HEK293 (cell line): ENCODE results near the gene AHCTF1.
"Not testable (repeated sequence)": the region's sequence is repeated elsewhere in the genome, so short reads cannot be mapped to it uniquely, and the experiment has no call there.

ENCODE experiments used
- CTCF ChIA-PET: fragments of 350-600 bp; formaldehyde crosslinking; extraction: SDS; loops from one replicate; lab custom pipeline; 2021; ENCODE audit warnings: antibody characterized with exemption; lab: Yijun Ruan, JAX
- POLR2A ChIA-PET: fragments of 300-600 bp; formaldehyde crosslinking; extraction: SDS; loops from one replicate; lab custom pipeline; 2020; ENCODE audit warnings: antibody characterized with exemption, inconsistent platforms; lab: Yijun Ruan, JAX
- H3K27ac ChIP-seq: fragments of 200-500 bp; sonication (Bioruptor generic); 2 replicates; pipeline ENCODE4 v1.5.1; 2014; ENCODE audit warnings: low read depth, low read length, control low read depth, inconsistent platforms; ENCODE audit errors: extremely low read depth
- H3K36me3 ChIP-seq, 2 experiments: fragments of 200-500 bp in 1 of 2; sonication (Bioruptor generic) in 1 of 2; 1 replicate in 1 of 2; 2 replicates in 1 of 2; pipeline ENCODE4 v1.5.1; 2014 to 2017; ENCODE audit warnings: inconsistent platforms in 2 of 2, low read length in 2 of 2; ENCODE audit not compliant: control insufficient read depth in 2 of 2, insufficient read depth in 1 of 2
- H3K4me1 ChIP-seq: fragments of 200-500 bp; sonication (Bioruptor generic); 2 replicates; pipeline ENCODE4 v1.5.1; 2014; ENCODE audit warnings: mild to moderate bottlenecking, low read length, inconsistent platforms; ENCODE audit not compliant: control insufficient read depth, insufficient read depth
- H3K4me3 ChIP-seq: 2 replicates; pipeline ENCODE4 v1.5.1; 2011; ENCODE audit warnings: low read depth, mild to moderate bottlenecking, control low read depth, low read length, moderate library complexity
- H3K9me3 ChIP-seq: fragments of 200-500 bp; sonication (Bioruptor generic); 2 replicates; pipeline ENCODE4 v1.5.1; 2014; ENCODE audit warnings: low read depth, low read length, inconsistent platforms; ENCODE audit not compliant: control insufficient read depth, insufficient read depth
- HOXC10 ChIP-seq: sonication (generic); formaldehyde crosslinking; IDR thresholded peaks from 2 replicates; pipeline ENCODE4 v1.8.1; 2023; ENCODE audit warnings: mild to moderate bottlenecking, missing genetic modification reagents
- SP3 ChIP-seq: fragments of 450-650 bp; formaldehyde crosslinking; IDR thresholded peaks from 2 replicates; pipeline ENCODE4 v1.5.1; 2016; ENCODE audit warnings: missing biosample characterization, missing genetic modification characterization
- YY1 ChIP-seq: fragments of 450-650 bp; formaldehyde crosslinking; IDR thresholded peaks from 2 replicates; pipeline ENCODE4 v1.5.1; 2018; ENCODE audit warnings: missing biosample characterization, missing genetic modification characterization
- ZBTB11 ChIP-seq: fragments of 450-650 bp; formaldehyde crosslinking; conservative IDR thresholded peaks from 2 replicates; pipeline ENCODE4 v1.5.1; 2016; ENCODE audit warnings: low read depth, missing biosample characterization, missing genetic modification characterization
- ZFHX2 ChIP-seq: fragments of 450-650 bp; formaldehyde crosslinking; conservative IDR thresholded peaks from 2 replicates; pipeline ENCODE4 v1.5.1; 2016; ENCODE audit warnings: missing biosample characterization, missing genetic modification characterization
- ZNF114 ChIP-seq: fragments of 450-650 bp; formaldehyde crosslinking; IDR thresholded peaks from 2 replicates; pipeline ENCODE4 v1.5.0; 2017; ENCODE audit warnings: missing biosample characterization, missing genetic modification characterization
- ZNF121 ChIP-seq: fragments of 450-650 bp; formaldehyde crosslinking; IDR thresholded peaks from 2 replicates; pipeline ENCODE4 v1.5.1; 2016; ENCODE audit warnings: missing biosample characterization, missing genetic modification characterization
- ZNF140 ChIP-seq: fragments of 450-650 bp; formaldehyde crosslinking; IDR thresholded peaks from 2 replicates; pipeline ENCODE4 v1.5.1; 2016; ENCODE audit warnings: missing biosample characterization, missing genetic modification characterization
- ZNF184 ChIP-seq: fragments of 450-650 bp; IDR thresholded peaks from 2 replicates; pipeline ENCODE4 v1.5.1; 2018; ENCODE audit warnings: missing biosample characterization, mild to moderate bottlenecking, missing genetic modification characterization
- ZNF239 ChIP-seq: fragments of 450-650 bp; formaldehyde crosslinking; IDR thresholded peaks from 2 replicates; pipeline ENCODE4 v1.5.1; 2016; ENCODE audit warnings: missing biosample characterization, missing genetic modification characterization
- ZNF354C ChIP-seq: fragments of 450-650 bp; formaldehyde crosslinking; IDR thresholded peaks from 2 replicates; pipeline ENCODE4 v1.5.1; 2016; ENCODE audit warnings: missing biosample characterization, missing genetic modification characterization, low read depth, borderline replicate concordance
- ZNF416 ChIP-seq: fragments of 450-650 bp; formaldehyde crosslinking; IDR thresholded peaks from 2 replicates; pipeline ENCODE4 v1.5.1; 2016; ENCODE audit warnings: missing biosample characterization, missing genetic modification characterization
- ZNF426 ChIP-seq: fragments of 450-650 bp; formaldehyde crosslinking; IDR thresholded peaks from 2 replicates; pipeline ENCODE4 v1.5.1; 2017; ENCODE audit warnings: missing biosample characterization, missing genetic modification characterization, mild to moderate bottlenecking, inconsistent platforms, moderate library complexity
- ZNF433 ChIP-seq: fragments of 450-650 bp; formaldehyde crosslinking; IDR thresholded peaks from 2 replicates; pipeline ENCODE4 v1.5.1; 2016; ENCODE audit warnings: missing biosample characterization, missing genetic modification characterization, low read depth
- ZNF488 ChIP-seq: fragments of 450-650 bp; formaldehyde crosslinking; IDR thresholded peaks from 2 replicates; pipeline ENCODE4 v1.5.1; 2016; ENCODE audit warnings: missing biosample characterization, missing genetic modification characterization
- ZNF549 ChIP-seq: fragments of 450-650 bp; IDR thresholded peaks from 2 replicates; pipeline ENCODE4 v1.5.1; 2018; ENCODE audit warnings: missing biosample characterization, missing genetic modification characterization, mild to moderate bottlenecking, inconsistent platforms, moderate library complexity
- ZNF704 ChIP-seq: fragments of 450-650 bp; formaldehyde crosslinking; IDR thresholded peaks from 2 replicates; pipeline ENCODE4 v1.5.1; 2016; ENCODE audit warnings: missing biosample characterization, missing genetic modification characterization
- ZNF776 ChIP-seq: fragments of 450-650 bp; formaldehyde crosslinking; IDR thresholded peaks from 2 replicates; pipeline ENCODE4 v1.5.0; 2017; ENCODE audit warnings: missing biosample characterization, missing genetic modification characterization, borderline replicate concordance
- ZSCAN16 ChIP-seq: fragments of 450-650 bp; formaldehyde crosslinking; IDR thresholded peaks from 2 replicates; pipeline ENCODE4 v1.5.1; 2016; ENCODE audit warnings: missing biosample characterization, missing genetic modification characterization
- ZXDB ChIP-seq: fragments of 450-650 bp; formaldehyde crosslinking; IDR thresholded peaks from 2 replicates; pipeline ENCODE4 v1.5.1; 2016; ENCODE audit warnings: missing biosample characterization, missing genetic modification characterization
- TF ChIP-seq, protein P1 (sequence below): fragments of 450-650 bp; formaldehyde crosslinking; IDR thresholded peaks from 2 replicates; pipeline ENCODE4 v1.5.1; 2016; ENCODE audit warnings: missing biosample characterization, missing genetic modification characterization
- TF ChIP-seq, protein P2 (sequence below): fragments of 450-650 bp; formaldehyde crosslinking; IDR thresholded peaks from 2 replicates; pipeline ENCODE4 v1.5.1; 2016; ENCODE audit warnings: missing biosample characterization, missing genetic modification characterization

The AHCTF1 gene

GRCh38 chr1:246820666-246821065 is 111.1 kb downstream of the AHCTF1 start:
- Histone ChIP-seq H3K36me3 (no peaks in the 10 kb centered on the region), H3K27ac (no peak overlapping the region), H3K4me1 (no peaks in the 10 kb centered on the region), H3K4me3 (no peak overlapping the region), H3K9me3 (no peaks in the 10 kb centered on the region)
- ChIA-PET POLR2A (no interaction called here), CTCF (no interaction called here)
- TF ChIP-seq HOXC10 (CRISPR knock-in tag) (no peak), ZFHX2 (tag by site-specific recombination) (no peak), ZSCAN16 (tag by site-specific recombination) (no peak), SP3 (tag by site-specific recombination) (no peak), ZNF354C (no peak), ZNF776 (no peak), ZNF239 (tag by site-specific recombination) (no peak), ZXDB (tag by site-specific recombination) (no peak), ZNF433 (tag by site-specific recombination) (no peak), ZNF121 (tag by site-specific recombination) (no peak), ZNF416 (tag by site-specific recombination) (no peak), ZNF426 (tag by site-specific recombination) (no peak), ZNF549 (tag by site-specific recombination) (no peak), ZNF184 (no peak)

DNA sequence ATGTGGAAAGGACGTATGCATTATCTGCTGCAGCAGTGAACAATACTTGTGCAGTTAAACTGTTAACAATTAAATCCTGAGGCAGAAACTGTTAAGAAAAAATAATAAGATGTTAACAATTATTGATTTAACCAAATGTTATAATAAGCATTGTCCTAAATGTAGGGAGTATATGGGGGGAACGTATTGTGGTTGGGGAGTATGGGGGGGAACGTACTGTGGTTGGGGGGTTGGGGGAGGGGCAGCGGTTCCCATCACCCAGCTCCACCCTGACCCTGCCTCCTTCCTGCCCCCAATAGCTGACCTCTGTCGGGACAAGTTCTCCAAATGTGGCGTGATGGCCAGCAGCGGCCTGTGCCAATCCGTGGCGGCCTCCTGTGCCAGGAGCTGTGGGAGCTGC is 114.0 kb downstream of the AHCTF1 start:
- H3K9me3 ChIP-seq, H3K4me3 ChIP-seq, H3K27ac ChIP-seq, H3K4me1 ChIP-seq, H3K36me3 ChIP-seq, CTCF ChIA-PET, POLR2A ChIA-PET: not testable (repeated sequence)

DNA sequence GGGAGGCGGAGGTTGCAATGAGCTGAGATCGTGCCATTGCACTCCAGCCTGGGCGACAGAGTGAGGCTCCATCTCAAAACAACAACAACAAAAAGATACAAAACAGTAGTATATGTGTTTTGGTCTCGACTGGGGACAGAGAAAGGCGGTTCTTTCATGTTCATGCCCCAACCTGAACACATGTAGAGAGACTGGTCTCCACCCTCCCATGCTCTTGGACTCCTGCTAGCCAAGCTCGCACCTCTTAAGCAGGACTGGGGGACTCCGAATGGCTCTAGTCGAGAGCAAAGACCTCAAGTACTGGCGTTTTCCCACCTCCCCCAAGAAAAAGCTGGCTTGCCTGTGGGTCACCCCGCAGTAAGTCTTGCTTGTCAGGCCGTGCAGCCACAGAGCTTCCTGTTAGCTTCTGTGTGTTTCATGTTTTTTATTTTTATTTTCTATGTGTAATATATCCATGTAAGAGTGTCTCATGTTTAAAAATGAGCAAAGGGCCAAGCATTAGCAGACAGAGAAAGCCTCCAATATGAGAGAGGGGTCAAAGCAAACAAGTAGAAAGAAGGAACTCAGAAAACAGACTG is 116.0 kb downstream of the AHCTF1 start:
- ChIA-PET POLR2A (no interaction called here), CTCF (no interaction called here)
- Histone ChIP-seq H3K27ac (no peak overlapping the region), H3K4me3 (no peak overlapping the region), H3K9me3 (no peaks in the 10 kb centered on the region), H3K36me3 (no peaks in the 10 kb centered on the region)
- TF ChIP-seq, protein P1, sequence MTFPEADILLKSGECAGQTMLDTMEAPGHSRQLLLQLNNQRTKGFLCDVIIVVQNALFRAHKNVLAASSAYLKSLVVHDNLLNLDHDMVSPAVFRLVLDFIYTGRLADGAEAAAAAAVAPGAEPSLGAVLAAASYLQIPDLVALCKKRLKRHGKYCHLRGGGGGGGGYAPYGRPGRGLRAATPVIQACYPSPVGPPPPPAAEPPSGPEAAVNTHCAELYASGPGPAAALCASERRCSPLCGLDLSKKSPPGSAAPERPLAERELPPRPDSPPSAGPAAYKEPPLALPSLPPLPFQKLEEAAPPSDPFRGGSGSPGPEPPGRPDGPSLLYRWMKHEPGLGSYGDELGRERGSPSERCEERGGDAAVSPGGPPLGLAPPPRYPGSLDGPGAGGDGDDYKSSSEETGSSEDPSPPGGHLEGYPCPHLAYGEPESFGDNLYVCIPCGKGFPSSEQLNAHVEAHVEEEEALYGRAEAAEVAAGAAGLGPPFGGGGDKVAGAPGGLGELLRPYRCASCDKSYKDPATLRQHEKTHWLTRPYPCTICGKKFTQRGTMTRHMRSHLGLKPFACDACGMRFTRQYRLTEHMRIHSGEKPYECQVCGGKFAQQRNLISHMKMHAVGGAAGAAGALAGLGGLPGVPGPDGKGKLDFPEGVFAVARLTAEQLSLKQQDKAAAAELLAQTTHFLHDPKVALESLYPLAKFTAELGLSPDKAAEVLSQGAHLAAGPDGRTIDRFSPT (tag by site-specific recombination): no peak
- TF ChIP-seq YY1 (tag by site-specific recombination) (no peak), ZBTB11 (tag by site-specific recombination) (no peak), ZNF140 (tag by site-specific recombination) (no peak), ZNF704 (tag by site-specific recombination) (no peak), ZNF488 (tag by site-specific recombination) (no peak), ZNF114 (no peak)
- TF ChIP-seq, protein P2, sequence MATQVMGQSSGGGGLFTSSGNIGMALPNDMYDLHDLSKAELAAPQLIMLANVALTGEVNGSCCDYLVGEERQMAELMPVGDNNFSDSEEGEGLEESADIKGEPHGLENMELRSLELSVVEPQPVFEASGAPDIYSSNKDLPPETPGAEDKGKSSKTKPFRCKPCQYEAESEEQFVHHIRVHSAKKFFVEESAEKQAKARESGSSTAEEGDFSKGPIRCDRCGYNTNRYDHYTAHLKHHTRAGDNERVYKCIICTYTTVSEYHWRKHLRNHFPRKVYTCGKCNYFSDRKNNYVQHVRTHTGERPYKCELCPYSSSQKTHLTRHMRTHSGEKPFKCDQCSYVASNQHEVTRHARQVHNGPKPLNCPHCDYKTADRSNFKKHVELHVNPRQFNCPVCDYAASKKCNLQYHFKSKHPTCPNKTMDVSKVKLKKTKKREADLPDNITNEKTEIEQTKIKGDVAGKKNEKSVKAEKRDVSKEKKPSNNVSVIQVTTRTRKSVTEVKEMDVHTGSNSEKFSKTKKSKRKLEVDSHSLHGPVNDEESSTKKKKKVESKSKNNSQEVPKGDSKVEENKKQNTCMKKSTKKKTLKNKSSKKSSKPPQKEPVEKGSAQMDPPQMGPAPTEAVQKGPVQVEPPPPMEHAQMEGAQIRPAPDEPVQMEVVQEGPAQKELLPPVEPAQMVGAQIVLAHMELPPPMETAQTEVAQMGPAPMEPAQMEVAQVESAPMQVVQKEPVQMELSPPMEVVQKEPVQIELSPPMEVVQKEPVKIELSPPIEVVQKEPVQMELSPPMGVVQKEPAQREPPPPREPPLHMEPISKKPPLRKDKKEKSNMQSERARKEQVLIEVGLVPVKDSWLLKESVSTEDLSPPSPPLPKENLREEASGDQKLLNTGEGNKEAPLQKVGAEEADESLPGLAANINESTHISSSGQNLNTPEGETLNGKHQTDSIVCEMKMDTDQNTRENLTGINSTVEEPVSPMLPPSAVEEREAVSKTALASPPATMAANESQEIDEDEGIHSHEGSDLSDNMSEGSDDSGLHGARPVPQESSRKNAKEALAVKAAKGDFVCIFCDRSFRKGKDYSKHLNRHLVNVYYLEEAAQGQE (tag by site-specific recombination): no peak
- TF ChIP-seq, all 188 proteins: peak for 0
- no peaks in the 10 kb centered on the region for H3K4me1 ChIP-seq
